Liver (tissue), 9 donors: Measurements from ENCODE around the gene MCF2L2. TPM values are rescaled to one million over a fixed set of nuclear protein-coding genes. Genes with fewer than 3 reads are reported as not detected.
"Not testable (repeated sequence)": the region's sequence is repeated elsewhere in the genome, so short reads cannot be mapped to it uniquely, and the experiment has no call there.

Source experiments
- DNase-seq: peaks from one replicate; pipeline ENCODE4 v3.0.0-alpha.2; 2017; ENCODE audit warnings: low spot score
- H3K27ac ChIP-seq, 2 donors: one replicate each; pipeline ENCODE4 v1.7.0; 2013; ENCODE audit warnings: inconsistent platforms in 2 of 2, low read length in 2 of 2, control low read depth in 1 of 2, low read depth in 1 of 2, mild to moderate bottlenecking in 1 of 2
- H3K27me3 ChIP-seq, 4 donors: one replicate each; pipeline versions ENCODE4 v1.6.1 to v1.7.0; 2013; ENCODE audit warnings: low read length in 3 of 4, inconsistent platforms in 1 of 4, mild to moderate bottlenecking in 1 of 4, moderate library complexity in 1 of 4; ENCODE audit not compliant: control insufficient read depth in 4 of 4, insufficient read depth in 4 of 4
- H3K36me3 ChIP-seq, 4 donors: one replicate each; pipeline versions ENCODE4 v1.6.1 to v1.7.0; 2013; ENCODE audit warnings: low read length in 3 of 4, mild to moderate bottlenecking in 3 of 4, low read depth in 1 of 4, moderate library complexity in 1 of 4; ENCODE audit not compliant: control insufficient read depth in 4 of 4, insufficient read depth in 3 of 4
- H3K4me1 ChIP-seq, 4 donors: one replicate each; pipeline versions ENCODE4 v1.6.1 to v1.7.0; 2013; ENCODE audit warnings: low read length in 3 of 4, mild to moderate bottlenecking in 3 of 4, moderate library complexity in 1 of 4; ENCODE audit not compliant: control insufficient read depth in 4 of 4, insufficient read depth in 4 of 4
- H3K4me3 ChIP-seq, 3 donors: one replicate each; pipeline versions ENCODE4 v1.6.1 to v1.7.0; 2013; ENCODE audit warnings: low read length in 3 of 3, control low read depth in 1 of 3, low read depth in 1 of 3, mild to moderate bottlenecking in 1 of 3
- H3K9ac ChIP-seq, 2 donors: one replicate each; pipeline ENCODE4 v1.7.0; 2013; ENCODE audit warnings: low read length in 2 of 2, mild to moderate bottlenecking in 2 of 2, moderate library complexity in 2 of 2, control low read depth in 1 of 2, low read depth in 1 of 2
- H3K9me3 ChIP-seq, 4 donors: one replicate each; pipeline versions ENCODE4 v1.6.1 to v1.7.0; 2013; ENCODE audit warnings: low read length in 3 of 4; ENCODE audit not compliant: control insufficient read depth in 4 of 4
- EGR1 ChIP-seq, 2 donors: IDR thresholded peaks; 2 replicates each; pipeline ENCODE4 v1.6.1; 2016 to 2018; ENCODE audit warnings: antibody characterized with exemption in 2 of 2, low read depth in 2 of 2
- FOXA1 ChIP-seq: IDR thresholded peaks from 2 replicates; pipeline ENCODE4 v1.6.1; 2016; ENCODE audit warnings: antibody characterized with exemption
- GABPA ChIP-seq, 2 donors: IDR thresholded peaks in 1 of 2; conservative IDR thresholded peaks in 1 of 2; 2 replicates each; pipeline ENCODE4 v1.6.1; 2016; ENCODE audit warnings: antibody characterized with exemption in 2 of 2, mild to moderate bottlenecking in 1 of 2, moderate library complexity in 1 of 2
- HNF4A ChIP-seq, 2 donors: conservative IDR thresholded peaks; 2 replicates each; pipeline ENCODE4 v1.6.1; 2016; ENCODE audit warnings: antibody characterized with exemption in 2 of 2, mild to moderate bottlenecking in 2 of 2
- HNF4G ChIP-seq: IDR thresholded peaks from 2 replicates; pipeline ENCODE4 v1.6.1; 2016; ENCODE audit warnings: antibody characterized with exemption
- JUND ChIP-seq, 2 donors: IDR thresholded peaks; 2 replicates each; pipeline ENCODE4 v1.6.1; 2016; ENCODE audit warnings: antibody characterized with exemption in 2 of 2
- NR2F2 ChIP-seq: IDR thresholded peaks from 2 replicates; pipeline ENCODE4 v1.6.1; 2016; ENCODE audit warnings: antibody characterized with exemption
- RAD21 ChIP-seq, 2 donors: IDR thresholded peaks; 2 replicates each; pipeline ENCODE4 v1.6.1; 2016; ENCODE audit warnings: antibody characterized with exemption in 2 of 2, mild to moderate bottlenecking in 2 of 2
- SP1 ChIP-seq: IDR thresholded peaks from 2 replicates; pipeline ENCODE4 v1.6.1; 2018; ENCODE audit warnings: antibody characterized with exemption, mild to moderate bottlenecking
- WGBS: extraction: QIAGEN DNeasy Blood & Tissue Kit; methylation state at CpG from one replicate; pipeline ENCODE4 v1.1.7; 2013; 5-methylcytosine and 5-hydroxymethylcytosine counted together
- polyA plus RNA-seq, 2 donors: library from polyadenylated mRNA; stranded (reverse) in 1 of 2; unstranded in 1 of 2; fragments of 200-250 nt in 1 of 2; fragments of >200 nt in 1 of 2; fragmentation: Nextera tagmentation in 1 of 2; extraction: Ambion mirVana in 1 of 2; gene quantifications; one replicate each; pipeline versions ENCODE4 v1.2.1 to v1.2.3, GENCODE V29; 2013 to 2015
- total RNA-seq, 2 donors: library from RNA; depleted of rRNA; stranded (reverse); fragments of >200 nt; gene quantifications; one replicate each; pipeline ENCODE4 v1.2.3, GENCODE V29; 2014
- TF ChIP-seq, protein P1 (sequence below): fragments of 150-350 bp; IDR thresholded peaks from 2 replicates; pipeline ENCODE4 v1.5.1; 2017; ENCODE audit warnings: improper control_type of control experiment, low read depth, low read length; ENCODE audit not compliant: missing input control
- TF ChIP-seq, protein P2 (sequence below): IDR thresholded peaks from 2 replicates; pipeline ENCODE4 v1.6.1; 2016; ENCODE audit warnings: antibody characterized with exemption
- TF ChIP-seq, protein P3 (sequence below): IDR thresholded peaks from 2 replicates; pipeline ENCODE4 v1.6.1; 2016; ENCODE audit warnings: antibody characterized with exemption, mild to moderate bottlenecking
- TF ChIP-seq, protein P4 (sequence below): IDR thresholded peaks from 2 replicates; pipeline ENCODE4 v1.6.1; 2016; ENCODE audit warnings: antibody characterized with exemption
- donor health status: healthy.
- donor health status: healthy.
- donor health status: healthy.
- donor health status: healthy.
- donor health status: healthy.

MCF2L2 gene
- total and polyA plus RNA-seq, 4 donors: 0.02 to 0.47 (median 0.17) TPM; not detected in 1

DNA sequence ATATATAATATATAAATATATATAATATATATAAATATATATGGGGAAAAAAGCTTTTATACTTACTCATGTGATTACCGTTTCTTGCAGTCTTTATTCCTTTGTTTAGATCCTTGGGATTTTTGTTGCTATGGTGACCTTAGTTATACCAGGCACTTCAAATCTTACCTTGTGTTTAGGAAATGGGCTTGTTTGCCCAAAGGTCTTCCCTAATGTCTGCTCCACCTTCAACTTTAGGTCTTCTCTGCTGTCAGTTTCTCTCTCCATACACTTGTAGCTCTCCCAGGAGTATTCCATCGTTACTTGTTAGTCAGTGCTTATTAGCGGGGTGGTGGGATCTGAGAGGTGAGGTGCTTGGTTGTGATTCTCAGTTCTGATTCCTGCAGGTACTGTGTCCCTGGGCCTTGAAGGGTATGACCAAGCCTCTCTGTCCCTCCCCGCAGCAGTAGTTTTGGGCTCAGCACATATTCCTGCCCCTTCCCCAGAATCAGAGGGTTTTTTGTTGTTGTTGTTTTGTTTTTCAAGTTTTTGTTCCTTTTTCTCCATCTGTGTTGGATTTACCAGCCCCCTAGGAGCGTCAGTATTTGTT lies 256.3 kb downstream of the MCF2L2 start:
- Histone ChIP-seq H3K36me3 (no peaks in the 10 kb centered on the region), H3K9me3 (no peaks in the 10 kb centered on the region), H3K27ac (no peak overlapping the region), H3K27me3 (peaks cover 0 to 4% (median 1%) of the 10 kb centered on the region in 4 donors), H3K9ac (no peak overlapping the region), H3K4me3 (no peak overlapping the region), H3K4me1 (no peaks in the 10 kb centered on the region)
- TF ChIP-seq FOXA1 (no peak), JUND (IDR thresholded peaks at IDR 0.05) (no peak), GABPA (IDR thresholded peaks at IDR 0.05 in 1 of 2, conservative IDR thresholded peaks at IDR 0.05 in 1 of 2) (no peak), SP1 (no peak)
- WGBS: 74% methylated on average over 5 of the region's 5 CpGs
- no peak for DNase-seq

DNA sequence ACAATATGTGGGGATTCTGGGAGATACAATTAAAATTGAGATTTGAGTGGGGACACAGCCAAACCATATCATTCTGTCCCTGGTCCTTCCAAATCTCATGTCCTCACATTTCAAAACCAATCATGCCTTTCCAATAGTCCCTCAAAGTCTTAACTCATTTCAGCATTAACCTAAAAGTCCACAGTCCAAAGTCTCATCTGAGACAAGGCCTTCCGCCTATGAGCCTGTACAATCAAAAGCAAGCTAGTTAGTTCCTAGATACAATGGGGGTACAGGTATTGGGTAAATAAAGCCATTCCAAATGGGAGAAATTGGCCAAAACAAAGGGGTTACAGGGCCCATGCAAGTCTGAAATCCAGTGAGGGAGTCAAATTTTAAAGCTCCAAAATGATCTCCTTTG lies 260.4 kb downstream of the MCF2L2 start:
- H3K27me3 ChIP-seq, H3K36me3 ChIP-seq, H3K9ac ChIP-seq, H3K9me3 ChIP-seq, H3K4me3 ChIP-seq, H3K4me1 ChIP-seq, H3K27ac ChIP-seq, DNase-seq: not testable (repeated sequence)
- 85% methylated on average over 1 of the region's 1 CpG for WGBS
- peak; percentile 25 to 56 for TF ChIP-seq HNF4A (conservative IDR thresholded peaks at IDR 0.05)

DNA sequence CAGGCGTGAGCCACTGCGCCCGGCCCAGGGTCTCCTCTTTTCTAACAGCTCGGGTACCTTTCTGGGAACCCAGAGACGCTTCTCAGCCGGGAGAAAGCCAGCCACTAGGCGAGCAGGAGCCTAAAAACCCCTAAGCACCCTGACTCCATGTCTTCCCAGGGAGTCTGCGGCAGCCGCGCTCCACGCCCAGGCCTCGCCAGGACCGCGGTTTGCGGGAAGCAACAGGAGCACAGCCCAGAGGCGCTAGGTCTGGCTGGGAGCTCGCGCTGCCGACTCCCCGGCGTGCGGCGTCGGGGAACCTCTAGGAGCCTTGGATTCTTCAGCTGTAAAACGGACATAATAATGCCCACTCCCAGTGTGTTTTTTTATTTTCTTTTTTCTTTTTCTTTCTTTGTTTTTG lies 264.9 kb downstream of the MCF2L2 start:
- peaks cover 0 to 7% (median 5%) of the 10 kb centered on the region in 4 donors for H3K4me1 ChIP-seq
- no peaks in the 10 kb centered on the region for H3K9me3 ChIP-seq
- no peaks in the 10 kb centered on the region for H3K27me3 ChIP-seq
- H3K27ac ChIP-seq: no peak overlapping the region
- DNase-seq: no peak
- H3K36me3 ChIP-seq: no peaks in the 10 kb centered on the region
- H3K4me3 ChIP-seq: no peak overlapping the region
- H3K9ac ChIP-seq: no peak overlapping the region
- 85% methylated on average over 25 of the region's 25 CpGs for WGBS
- no peak for TF ChIP-seq HNF4G
- TF ChIP-seq, protein P1, sequence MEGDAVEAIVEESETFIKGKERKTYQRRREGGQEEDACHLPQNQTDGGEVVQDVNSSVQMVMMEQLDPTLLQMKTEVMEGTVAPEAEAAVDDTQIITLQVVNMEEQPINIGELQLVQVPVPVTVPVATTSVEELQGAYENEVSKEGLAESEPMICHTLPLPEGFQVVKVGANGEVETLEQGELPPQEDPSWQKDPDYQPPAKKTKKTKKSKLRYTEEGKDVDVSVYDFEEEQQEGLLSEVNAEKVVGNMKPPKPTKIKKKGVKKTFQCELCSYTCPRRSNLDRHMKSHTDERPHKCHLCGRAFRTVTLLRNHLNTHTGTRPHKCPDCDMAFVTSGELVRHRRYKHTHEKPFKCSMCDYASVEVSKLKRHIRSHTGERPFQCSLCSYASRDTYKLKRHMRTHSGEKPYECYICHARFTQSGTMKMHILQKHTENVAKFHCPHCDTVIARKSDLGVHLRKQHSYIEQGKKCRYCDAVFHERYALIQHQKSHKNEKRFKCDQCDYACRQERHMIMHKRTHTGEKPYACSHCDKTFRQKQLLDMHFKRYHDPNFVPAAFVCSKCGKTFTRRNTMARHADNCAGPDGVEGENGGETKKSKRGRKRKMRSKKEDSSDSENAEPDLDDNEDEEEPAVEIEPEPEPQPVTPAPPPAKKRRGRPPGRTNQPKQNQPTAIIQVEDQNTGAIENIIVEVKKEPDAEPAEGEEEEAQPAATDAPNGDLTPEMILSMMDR: no peak
- TF ChIP-seq FOXA1: no peak
- TF ChIP-seq JUND (IDR thresholded peaks at IDR 0.05): no peak

DNA sequence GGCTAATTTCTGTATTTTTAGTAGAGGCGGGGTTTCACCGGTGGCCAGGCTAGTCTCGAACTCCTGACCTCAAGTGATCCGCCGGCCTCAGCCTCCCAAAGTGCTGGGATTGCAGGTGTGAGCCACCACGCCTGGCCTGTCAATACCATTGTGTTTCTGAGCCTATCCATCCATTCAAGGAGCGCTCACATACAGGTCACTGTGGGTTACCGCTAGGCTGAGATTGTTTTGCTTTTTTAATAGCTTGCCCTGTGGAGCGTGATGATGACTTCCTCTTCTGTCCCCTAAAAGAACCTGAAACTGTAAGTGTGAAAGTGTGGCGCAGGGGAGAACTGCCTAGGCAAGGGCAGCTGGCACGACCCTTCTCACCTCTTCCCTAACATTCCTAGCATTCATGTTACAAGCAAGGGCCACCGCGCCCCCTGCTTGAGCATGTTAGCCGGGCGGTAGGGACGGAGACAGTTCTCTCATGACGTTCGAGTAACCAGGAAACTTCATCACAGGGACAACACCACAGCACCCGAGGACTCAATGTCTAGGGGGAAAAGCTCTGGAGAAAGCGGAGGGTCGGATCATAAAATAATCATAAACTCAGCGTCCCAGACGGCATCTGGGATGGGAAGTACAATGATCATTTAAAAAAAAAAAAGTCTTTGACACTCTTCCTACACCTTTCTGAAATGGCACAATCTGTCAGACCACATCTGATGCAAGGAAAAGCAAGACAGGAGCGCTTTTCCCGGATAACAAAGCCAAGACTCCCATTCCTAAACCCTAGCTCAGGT lies 266.7 kb downstream of the MCF2L2 start:
- Histone ChIP-seq H3K4me3 (peak overlapping the region in 2 of 3 donors; percentile 76 to 82), H3K4me1 (peaks cover 0 to 7% (median 5%) of the 10 kb centered on the region in 4 donors), H3K36me3 (no peaks in the 10 kb centered on the region), H3K27me3 (no peaks in the 10 kb centered on the region), H3K9ac (no peak overlapping the region), H3K27ac (no peak overlapping the region), H3K9me3 (no peaks in the 10 kb centered on the region)
- TF ChIP-seq, protein P2, sequence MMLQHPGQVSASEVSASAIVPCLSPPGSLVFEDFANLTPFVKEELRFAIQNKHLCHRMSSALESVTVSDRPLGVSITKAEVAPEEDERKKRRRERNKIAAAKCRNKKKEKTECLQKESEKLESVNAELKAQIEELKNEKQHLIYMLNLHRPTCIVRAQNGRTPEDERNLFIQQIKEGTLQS: no peak
- TF ChIP-seq JUND (IDR thresholded peaks at IDR 0.05): no peak
- TF ChIP-seq, protein P1: no peak
- no peak for TF ChIP-seq EGR1 (IDR thresholded peaks at IDR 0.05; ENCODE audit: low read depth in 2 of 2)
- TF ChIP-seq NR2F2: no peak
- TF ChIP-seq FOXA1: no peak
- no peak for TF ChIP-seq RAD21 (IDR thresholded peaks at IDR 0.05)
- TF ChIP-seq, protein P3, sequence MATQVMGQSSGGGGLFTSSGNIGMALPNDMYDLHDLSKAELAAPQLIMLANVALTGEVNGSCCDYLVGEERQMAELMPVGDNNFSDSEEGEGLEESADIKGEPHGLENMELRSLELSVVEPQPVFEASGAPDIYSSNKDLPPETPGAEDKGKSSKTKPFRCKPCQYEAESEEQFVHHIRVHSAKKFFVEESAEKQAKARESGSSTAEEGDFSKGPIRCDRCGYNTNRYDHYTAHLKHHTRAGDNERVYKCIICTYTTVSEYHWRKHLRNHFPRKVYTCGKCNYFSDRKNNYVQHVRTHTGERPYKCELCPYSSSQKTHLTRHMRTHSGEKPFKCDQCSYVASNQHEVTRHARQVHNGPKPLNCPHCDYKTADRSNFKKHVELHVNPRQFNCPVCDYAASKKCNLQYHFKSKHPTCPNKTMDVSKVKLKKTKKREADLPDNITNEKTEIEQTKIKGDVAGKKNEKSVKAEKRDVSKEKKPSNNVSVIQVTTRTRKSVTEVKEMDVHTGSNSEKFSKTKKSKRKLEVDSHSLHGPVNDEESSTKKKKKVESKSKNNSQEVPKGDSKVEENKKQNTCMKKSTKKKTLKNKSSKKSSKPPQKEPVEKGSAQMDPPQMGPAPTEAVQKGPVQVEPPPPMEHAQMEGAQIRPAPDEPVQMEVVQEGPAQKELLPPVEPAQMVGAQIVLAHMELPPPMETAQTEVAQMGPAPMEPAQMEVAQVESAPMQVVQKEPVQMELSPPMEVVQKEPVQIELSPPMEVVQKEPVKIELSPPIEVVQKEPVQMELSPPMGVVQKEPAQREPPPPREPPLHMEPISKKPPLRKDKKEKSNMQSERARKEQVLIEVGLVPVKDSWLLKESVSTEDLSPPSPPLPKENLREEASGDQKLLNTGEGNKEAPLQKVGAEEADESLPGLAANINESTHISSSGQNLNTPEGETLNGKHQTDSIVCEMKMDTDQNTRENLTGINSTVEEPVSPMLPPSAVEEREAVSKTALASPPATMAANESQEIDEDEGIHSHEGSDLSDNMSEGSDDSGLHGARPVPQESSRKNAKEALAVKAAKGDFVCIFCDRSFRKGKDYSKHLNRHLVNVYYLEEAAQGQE: no peak
- TF ChIP-seq, protein P4, sequence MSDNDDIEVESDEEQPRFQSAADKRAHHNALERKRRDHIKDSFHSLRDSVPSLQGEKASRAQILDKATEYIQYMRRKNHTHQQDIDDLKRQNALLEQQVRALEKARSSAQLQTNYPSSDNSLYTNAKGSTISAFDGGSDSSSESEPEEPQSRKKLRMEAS: no peak
- 53% methylated on average over 25 of the region's 25 CpGs for WGBS
- DNase-seq: no peak
